HepG2 (cell line): ENCODE data around the gene BPIFB6. TPM values are rescaled to one million over a fixed set of nuclear protein-coding genes. Genes with fewer than 3 reads are reported as not detected.

ENCODE experiments used
- EEA1 ChIP-seq: sonication (generic); formaldehyde crosslinking; IDR thresholded peaks from 2 replicates; pipeline ENCODE4 v1.5.1; 2020; ENCODE audit warnings: mild to moderate bottlenecking, missing genetic modification reagents, borderline replicate concordance
- FOXA3 ChIP-seq: IDR thresholded peaks from 2 replicates; pipeline ENCODE4 v1.6.1; 2016; ENCODE audit warnings: missing genetic modification reagents, missing compliant biosample characterization
- GATAD2A ChIP-seq: IDR thresholded peaks from 2 replicates; pipeline ENCODE4 v1.6.1; 2016
- MAF1 ChIP-seq: sonication (generic); formaldehyde crosslinking; IDR thresholded peaks from 2 replicates; pipeline ENCODE4 v1.5.0; 2020; ENCODE audit warnings: missing genetic modification reagents, borderline replicate concordance
- MEIS1 ChIP-seq: sonication (generic); formaldehyde crosslinking; IDR thresholded peaks from 2 replicates; pipeline ENCODE4 v1.9.0; 2021; ENCODE audit warnings: mild to moderate bottlenecking, missing genetic modification reagents, moderate library complexity, borderline replicate concordance
- RELA ChIP-seq: sonication (generic); formaldehyde crosslinking; IDR thresholded peaks from 2 replicates; pipeline ENCODE4 v1.4.0; 2020; ENCODE audit warnings: missing genetic modification reagents
- STAT6 ChIP-seq: sonication (generic); formaldehyde crosslinking; IDR thresholded peaks from 2 replicates; pipeline ENCODE4 v1.4.0; 2020; ENCODE audit warnings: missing genetic modification reagents, mild to moderate bottlenecking, borderline replicate concordance
- THAP8 ChIP-seq: sonication (generic); formaldehyde crosslinking; IDR thresholded peaks from 2 replicates; pipeline ENCODE4 v1.5.1; 2020; ENCODE audit warnings: missing genetic modification reagents, mild to moderate bottlenecking, borderline replicate concordance
- TRAFD1 ChIP-seq: sonication (generic); formaldehyde crosslinking; IDR thresholded peaks from 2 replicates; pipeline ENCODE4 v1.5.1; 2020; ENCODE audit warnings: missing genetic modification reagents, mild to moderate bottlenecking, borderline replicate concordance
- ZBTB43 ChIP-seq: sonication (generic); formaldehyde crosslinking; conservative IDR thresholded peaks from 2 replicates; pipeline ENCODE4 v1.4.0; 2020; ENCODE audit warnings: missing genetic modification reagents
- ZNF512 ChIP-seq: sonication (generic); formaldehyde crosslinking; IDR thresholded peaks from 2 replicates; pipeline ENCODE4 v1.4.0; 2020; ENCODE audit warnings: mild to moderate bottlenecking, missing genetic modification reagents
- ZNF646 ChIP-seq: sonication (generic); formaldehyde crosslinking; IDR thresholded peaks from 2 replicates; pipeline ENCODE4 v1.9.0; 2021; ENCODE audit warnings: mild to moderate bottlenecking, missing genetic modification reagents
- ZNF713 ChIP-seq: sonication (generic); formaldehyde crosslinking; IDR thresholded peaks from 2 replicates; pipeline ENCODE4 v1.4.0; 2020; ENCODE audit warnings: mild to moderate bottlenecking, missing genetic modification reagents
- ZSCAN12 ChIP-seq: sonication (generic); formaldehyde crosslinking; IDR thresholded peaks from 2 replicates; pipeline ENCODE4 v1.9.0; 2021; ENCODE audit warnings: mild to moderate bottlenecking, missing genetic modification reagents
- polyA plus RNA-seq, 8 experiments: library from polyadenylated mRNA; depleted of rRNA in 3 of 8; stranded (reverse) in 7 of 8; unstranded in 1 of 8; fragments of >200 nt; fragmentation: Illumina TruSeq in 4 of 8; extraction: Trizol in 4 of 8; gene quantifications; 2 replicates each; pipeline versions ENCODE4 v1.2.1 to v1.2.3, GENCODE V29; 2011 to 2016; ENCODE audit warnings: low read depth in 4 of 8, missing spikeins in 1 of 8, mixed read lengths in 1 of 8; ENCODE audit not compliant: insufficient read depth in 1 of 8
- total RNA-seq, 5 experiments: library from RNA; depleted of rRNA; stranded (reverse); fragments of >200 nt; fragmentation: Illumina TruSeq; extraction: Trizol; gene quantifications; 2 replicates each; pipeline ENCODE4 v1.2.3, GENCODE V29; 2016; ENCODE audit warnings: low read depth in 1 of 5

BPIFB6 gene
- total and polyA plus RNA-seq, 2 of the 13 experiments (the other 11 are each of a cell fraction or from before 2014, with no cell fraction given): 0.13 to 1.7 TPM

- TF ChIP-seq ZNF646 (no peak), ZNF713 (CRISPR knock-in tag) (no peak), ZSCAN12 (CRISPR knock-in tag) (0 out of 2 replicates have a peak, but pooled peaks have one; percentile 61), ZBTB43 (0 out of 2 replicates have a peak, but pooled peaks have one; percentile 32), RELA (CRISPR knock-in tag) (no peak), GATAD2A (peak; percentile 19; the same call in 1 of the 2 replicates), THAP8 (CRISPR knock-in tag) (no peak), MEIS1 (CRISPR knock-in tag) (0 out of 2 replicates have a peak, but pooled peaks have one; percentile 3), TRAFD1 (0 out of 2 replicates have a peak, but pooled peaks have one; percentile 42), ZNF512 (CRISPR knock-in tag) (no peak), STAT6 (CRISPR knock-in tag) (no peak), MAF1 (no peak), EEA1 (CRISPR knock-in tag) (0 out of 2 replicates have a peak, but pooled peaks have one; percentile 37), FOXA3 (CRISPR knock-in tag) (0 out of 2 replicates have a peak, but pooled peaks have one; percentile 13)
Measured at GRCh38 chr20:33005132-33005566, 26.3 kb upstream of the BPIFB6 start (continued).
